ENCODE data around the gene PRF1. TPM values are rescaled to one million over a fixed set of nuclear protein-coding genes. Genes with fewer than 3 reads are reported as not detected.

Gene PRF1
- total and polyA plus RNA-seq, 4 donors = 2.5 to 3.1 (median 2.8) TPM

DNA sequence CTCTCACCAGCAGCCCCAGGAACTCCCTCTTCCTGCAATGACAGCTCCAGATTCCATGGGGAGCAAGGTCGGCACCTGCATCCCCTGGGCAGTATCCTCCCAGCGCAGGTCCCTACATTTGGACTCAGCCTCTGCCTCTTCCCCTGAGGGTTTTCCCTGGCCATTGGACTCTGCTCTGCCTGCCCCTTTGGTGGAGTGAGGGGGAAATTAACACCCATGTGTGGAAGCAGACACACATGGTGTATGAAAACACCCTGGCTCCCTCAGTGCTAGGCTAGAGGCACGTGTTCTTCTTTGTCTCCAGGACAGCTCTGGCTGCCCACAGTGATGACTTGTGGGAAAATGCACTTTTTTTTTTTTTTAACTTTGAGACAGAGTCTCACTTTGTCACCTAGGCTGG, 8.4 kb downstream of the PRF1 start:
- Histone ChIP-seq H3K36me3 (ENCODE audit: control insufficient read depth in 4 of 4, insufficient read depth in 3 of 4, low read depth in 1 of 4, low read length in 3 of 4) (no peaks in the 10 kb centered on the region), H3K4me1 (ENCODE audit: control insufficient read depth in 4 of 4, insufficient read depth in 4 of 4, low read length in 3 of 4) (no peaks in the 10 kb centered on the region), H3K9ac (ENCODE audit: low read depth in 1 of 2, low read length in 2 of 2) (no peak overlapping the region), H3K27ac (ENCODE audit: low read depth in 1 of 2, low read length in 2 of 2) (no peak overlapping the region), H3K27me3 (ENCODE audit: control insufficient read depth in 4 of 4, insufficient read depth in 4 of 4, low read length in 3 of 4) (no peaks in the 10 kb centered on the region), H3K4me3 (ENCODE audit: low read depth in 1 of 3, low read length in 3 of 3) (no peak overlapping the region), H3K9me3 (ENCODE audit: control insufficient read depth in 4 of 4, low read length in 3 of 4) (no peaks in the 10 kb centered on the region)
- TF ChIP-seq HNF4A (conservative IDR thresholded peaks at IDR 0.05) (no peak), ATF3 (IDR thresholded peaks at IDR 0.05) (no peak), YY1 (IDR thresholded peaks at IDR 0.05) (no peak), SP1 (IDR thresholded peaks at IDR 0.05) (no peak), FOXA2 (IDR thresholded peaks at IDR 0.05) (no peak), JUND (IDR thresholded peaks at IDR 0.05) (no peak), RXRA (IDR thresholded peaks at IDR 0.05) (no peak), GABPA (IDR thresholded peaks at IDR 0.05 in 1 of 2, conservative IDR thresholded peaks at IDR 0.05 in 1 of 2) (no peak), RAD21 (IDR thresholded peaks at IDR 0.05) (no peak)
- TF ChIP-seq, protein P1, sequence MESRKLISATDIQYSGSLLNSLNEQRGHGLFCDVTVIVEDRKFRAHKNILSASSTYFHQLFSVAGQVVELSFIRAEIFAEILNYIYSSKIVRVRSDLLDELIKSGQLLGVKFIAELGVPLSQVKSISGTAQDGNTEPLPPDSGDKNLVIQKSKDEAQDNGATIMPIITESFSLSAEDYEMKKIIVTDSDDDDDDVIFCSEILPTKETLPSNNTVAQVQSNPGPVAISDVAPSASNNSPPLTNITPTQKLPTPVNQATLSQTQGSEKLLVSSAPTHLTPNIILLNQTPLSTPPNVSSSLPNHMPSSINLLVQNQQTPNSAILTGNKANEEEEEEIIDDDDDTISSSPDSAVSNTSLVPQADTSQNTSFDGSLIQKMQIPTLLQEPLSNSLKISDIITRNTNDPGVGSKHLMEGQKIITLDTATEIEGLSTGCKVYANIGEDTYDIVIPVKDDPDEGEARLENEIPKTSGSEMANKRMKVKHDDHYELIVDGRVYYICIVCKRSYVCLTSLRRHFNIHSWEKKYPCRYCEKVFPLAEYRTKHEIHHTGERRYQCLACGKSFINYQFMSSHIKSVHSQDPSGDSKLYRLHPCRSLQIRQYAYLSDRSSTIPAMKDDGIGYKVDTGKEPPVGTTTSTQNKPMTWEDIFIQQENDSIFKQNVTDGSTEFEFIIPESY (IDR thresholded peaks at IDR 0.05) = no peak
- TF ChIP-seq, protein P2, sequence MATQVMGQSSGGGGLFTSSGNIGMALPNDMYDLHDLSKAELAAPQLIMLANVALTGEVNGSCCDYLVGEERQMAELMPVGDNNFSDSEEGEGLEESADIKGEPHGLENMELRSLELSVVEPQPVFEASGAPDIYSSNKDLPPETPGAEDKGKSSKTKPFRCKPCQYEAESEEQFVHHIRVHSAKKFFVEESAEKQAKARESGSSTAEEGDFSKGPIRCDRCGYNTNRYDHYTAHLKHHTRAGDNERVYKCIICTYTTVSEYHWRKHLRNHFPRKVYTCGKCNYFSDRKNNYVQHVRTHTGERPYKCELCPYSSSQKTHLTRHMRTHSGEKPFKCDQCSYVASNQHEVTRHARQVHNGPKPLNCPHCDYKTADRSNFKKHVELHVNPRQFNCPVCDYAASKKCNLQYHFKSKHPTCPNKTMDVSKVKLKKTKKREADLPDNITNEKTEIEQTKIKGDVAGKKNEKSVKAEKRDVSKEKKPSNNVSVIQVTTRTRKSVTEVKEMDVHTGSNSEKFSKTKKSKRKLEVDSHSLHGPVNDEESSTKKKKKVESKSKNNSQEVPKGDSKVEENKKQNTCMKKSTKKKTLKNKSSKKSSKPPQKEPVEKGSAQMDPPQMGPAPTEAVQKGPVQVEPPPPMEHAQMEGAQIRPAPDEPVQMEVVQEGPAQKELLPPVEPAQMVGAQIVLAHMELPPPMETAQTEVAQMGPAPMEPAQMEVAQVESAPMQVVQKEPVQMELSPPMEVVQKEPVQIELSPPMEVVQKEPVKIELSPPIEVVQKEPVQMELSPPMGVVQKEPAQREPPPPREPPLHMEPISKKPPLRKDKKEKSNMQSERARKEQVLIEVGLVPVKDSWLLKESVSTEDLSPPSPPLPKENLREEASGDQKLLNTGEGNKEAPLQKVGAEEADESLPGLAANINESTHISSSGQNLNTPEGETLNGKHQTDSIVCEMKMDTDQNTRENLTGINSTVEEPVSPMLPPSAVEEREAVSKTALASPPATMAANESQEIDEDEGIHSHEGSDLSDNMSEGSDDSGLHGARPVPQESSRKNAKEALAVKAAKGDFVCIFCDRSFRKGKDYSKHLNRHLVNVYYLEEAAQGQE (IDR thresholded peaks at IDR 0.05) = no peak
- 84% methylated on average over 3 of the region's 3 CpGs for WGBS
- no peak for DNase-seq (ENCODE audit: low spot score)

DNA sequence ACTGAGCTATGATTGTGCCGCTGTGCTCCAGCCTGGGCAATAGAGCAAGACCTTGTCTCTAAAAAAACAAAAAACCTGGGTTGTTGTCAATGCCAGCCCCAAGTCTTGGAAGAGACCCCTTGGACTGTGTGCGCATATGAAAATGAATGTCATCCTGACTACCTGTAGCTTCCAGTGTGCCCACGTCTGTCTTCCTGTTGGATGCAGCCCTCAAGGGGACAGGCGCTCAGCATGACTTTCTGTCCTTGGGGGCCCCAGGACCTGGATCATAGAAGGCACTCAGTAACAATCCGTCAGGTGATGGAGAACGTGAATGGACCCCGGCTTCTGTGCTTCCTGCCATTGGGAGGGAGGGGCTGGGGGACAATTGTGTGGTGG, 9.0 kb downstream of the PRF1 start:
- H3K4me1 ChIP-seq (ENCODE audit: control insufficient read depth in 4 of 4, insufficient read depth in 4 of 4, low read length in 3 of 4) = no peaks in the 10 kb centered on the region
- no peak for DNase-seq (ENCODE audit: low spot score)
- WGBS = 84% methylated on average over 7 of the region's 7 CpGs
- no peaks in the 10 kb centered on the region for H3K27me3 ChIP-seq (ENCODE audit: control insufficient read depth in 4 of 4, insufficient read depth in 4 of 4, low read length in 3 of 4)
- no peaks in the 10 kb centered on the region for H3K36me3 ChIP-seq (ENCODE audit: control insufficient read depth in 4 of 4, insufficient read depth in 3 of 4, low read depth in 1 of 4, low read length in 3 of 4)
- H3K9me3 ChIP-seq (ENCODE audit: control insufficient read depth in 4 of 4, low read length in 3 of 4) = no peaks in the 10 kb centered on the region
- no peak overlapping the region for H3K27ac ChIP-seq (ENCODE audit: low read depth in 1 of 2, low read length in 2 of 2)
- TF ChIP-seq TAF1 (conservative IDR thresholded peaks at IDR 0.05) (no peak), EGR1 (IDR thresholded peaks at IDR 0.05; ENCODE audit: low read depth in 2 of 2) (no peak), GABPA (IDR thresholded peaks at IDR 0.05 in 1 of 2, conservative IDR thresholded peaks at IDR 0.05 in 1 of 2) (no peak), JUND (IDR thresholded peaks at IDR 0.05) (no peak), FOXA2 (IDR thresholded peaks at IDR 0.05) (no peak), YY1 (IDR thresholded peaks at IDR 0.05) (no peak), ATF3 (IDR thresholded peaks at IDR 0.05) (no peak), HNF4A (conservative IDR thresholded peaks at IDR 0.05) (no peak), NR2F2 (IDR thresholded peaks at IDR 0.05) (no peak)
- TF ChIP-seq, protein P2 (IDR thresholded peaks at IDR 0.05) = no peak
- no peak overlapping the region for H3K9ac ChIP-seq (ENCODE audit: low read depth in 1 of 2, low read length in 2 of 2)
- no peak overlapping the region for H3K4me3 ChIP-seq (ENCODE audit: low read depth in 1 of 3, low read length in 3 of 3)
